Effector memory CD4-positive, alpha-beta T cell (primary cell): Measurements from ENCODE around the gene NAAA.
"Not testable (repeated sequence)": the region's sequence is repeated elsewhere in the genome, so short reads cannot be mapped to it uniquely, and the experiment has no call there.

Experiments
- DNase-seq, 3 donors: peaks; one replicate each; pipeline ENCODE4 v3.0.0-alpha.2; 2020
- H3K27ac ChIP-seq: 2 replicates; pipeline ENCODE4 v1.7.0; 2013; ENCODE audit warnings: mild to moderate bottlenecking, low read length, moderate library complexity; ENCODE audit not compliant: insufficient read depth, poor library complexity, severe bottlenecking
- H3K27me3 ChIP-seq: replicated peaks from 2 replicates; pipeline ENCODE4 v1.7.0; 2013; ENCODE audit warnings: mild to moderate bottlenecking, low read length; ENCODE audit not compliant: insufficient read depth, control insufficient read depth, poor library complexity, severe bottlenecking
- H3K36me3 ChIP-seq: 2 replicates; pipeline ENCODE4 v1.7.0; 2013; ENCODE audit warnings: mild to moderate bottlenecking, low read length, moderate library complexity; ENCODE audit not compliant: control insufficient read depth, insufficient read depth
- H3K4me1 ChIP-seq: 2 replicates; pipeline ENCODE4 v1.7.0; 2013; ENCODE audit warnings: low read length, mild to moderate bottlenecking; ENCODE audit not compliant: control insufficient read depth, insufficient read depth, poor library complexity, severe bottlenecking
- H3K4me3 ChIP-seq: 2 replicates; pipeline ENCODE4 v1.7.0; 2013; ENCODE audit warnings: low read length, low read depth, mild to moderate bottlenecking; ENCODE audit not compliant: insufficient read depth, poor library complexity, severe bottlenecking
- H3K9me3 ChIP-seq: 2 replicates; pipeline ENCODE4 v1.7.0; 2013; ENCODE audit warnings: mild to moderate bottlenecking, low read length, moderate library complexity; ENCODE audit not compliant: control insufficient read depth

Gene NAAA

GRCh38 chr4:75921910-75922309 is 18.9 kb downstream of the NAAA start:
- H3K36me3 ChIP-seq = peaks cover 73% of the 10 kb centered on the region
- H3K9me3 ChIP-seq = no peaks in the 10 kb centered on the region
- no peak overlapping the region for H3K4me3 ChIP-seq
- H3K27me3 ChIP-seq = no peaks in the 10 kb centered on the region
- H3K27ac ChIP-seq = no peak overlapping the region
- no peaks in the 10 kb centered on the region for H3K4me1 ChIP-seq
- no peak for DNase-seq

GRCh38 chr4:75920327-75920726 is 20.5 kb downstream of the NAAA start:
- Histone ChIP-seq H3K4me3 (no peak overlapping the region), H3K27me3 (no peaks in the 10 kb centered on the region), H3K36me3 (peaks cover 71% of the 10 kb centered on the region), H3K9me3 (no peaks in the 10 kb centered on the region), H3K27ac (no peak overlapping the region), H3K4me1 (no peaks in the 10 kb centered on the region)
- DNase-seq = no peak

DNA sequence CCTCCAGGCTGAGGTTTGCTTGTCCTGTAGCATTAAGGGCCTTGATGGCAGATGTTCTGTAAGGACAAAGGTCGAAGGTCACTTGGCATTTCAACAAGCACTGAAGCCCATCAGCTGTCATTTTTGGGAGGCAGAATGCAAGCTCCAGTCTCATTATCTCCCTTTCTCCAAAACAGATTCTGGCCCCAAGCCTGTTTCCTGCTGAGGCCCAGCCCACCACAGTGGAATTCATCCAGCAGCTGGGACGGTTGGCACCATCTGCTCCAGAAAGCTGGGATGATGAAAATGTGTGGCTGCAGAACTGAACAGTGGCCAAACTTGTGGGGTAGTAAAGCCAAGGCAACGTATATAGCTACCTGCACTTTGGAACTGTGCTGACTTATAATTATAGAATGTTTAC is 20.9 kb downstream of the NAAA start:
- Histone ChIP-seq H3K4me1 (no peaks in the 10 kb centered on the region), H3K36me3 (peaks cover 69% of the 10 kb centered on the region), H3K27me3 (no peaks in the 10 kb centered on the region), H3K27ac (no peak overlapping the region), H3K9me3 (no peaks in the 10 kb centered on the region), H3K4me3 (no peak overlapping the region)
- DNase-seq = no peak

DNA sequence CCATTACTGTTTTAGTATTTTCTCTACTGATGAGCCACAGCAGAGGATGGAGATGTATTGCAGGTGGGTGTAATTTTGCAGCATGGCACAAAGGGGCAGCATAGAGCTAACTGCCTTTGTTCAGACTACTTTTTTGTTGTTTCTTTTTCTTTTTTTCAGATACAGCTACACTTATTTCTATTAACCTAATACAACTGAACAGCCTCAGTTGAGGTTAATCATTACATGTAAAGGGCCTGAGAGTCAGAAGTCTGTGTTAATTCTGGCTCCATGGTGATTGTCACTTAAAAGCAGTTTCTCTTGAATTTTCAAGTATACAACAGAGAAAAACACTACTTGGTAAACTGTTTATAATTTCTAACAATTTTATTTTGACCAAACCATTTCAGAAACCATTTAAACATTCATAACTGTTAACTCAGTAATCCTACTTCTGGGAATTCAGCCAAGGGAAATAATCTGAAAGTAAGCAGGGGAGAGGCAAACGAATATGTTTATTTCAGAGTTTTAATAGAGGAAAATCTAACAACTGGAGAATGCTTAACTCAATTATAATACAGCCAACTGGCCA is 24.6 kb downstream of the NAAA start:
- H3K27me3 ChIP-seq = no peaks in the 10 kb centered on the region
- H3K4me3 ChIP-seq = no peak overlapping the region
- no peak for DNase-seq
- H3K36me3 ChIP-seq = peaks cover 44% of the 10 kb centered on the region
- no peaks in the 10 kb centered on the region for H3K9me3 ChIP-seq
- no peaks in the 10 kb centered on the region for H3K4me1 ChIP-seq
- no peak overlapping the region for H3K27ac ChIP-seq

GRCh38 chr4:75912968-75913367 is 27.8 kb downstream of the NAAA start:
- no peak overlapping the region for H3K27ac ChIP-seq
- no peak for DNase-seq
- H3K9me3 ChIP-seq = no peaks in the 10 kb centered on the region
- no peaks in the 10 kb centered on the region for H3K27me3 ChIP-seq
- no peaks in the 10 kb centered on the region for H3K4me1 ChIP-seq
- H3K4me3 ChIP-seq = no peak overlapping the region
- peaks cover 23% of the 10 kb centered on the region for H3K36me3 ChIP-seq

- H3K27ac ChIP-seq, DNase-seq, H3K4me3 ChIP-seq, H3K27me3 ChIP-seq, H3K4me1 ChIP-seq, H3K9me3 ChIP-seq: not testable (repeated sequence)
- H3K36me3 ChIP-seq = peaks cover 12% of the 10 kb centered on the region
These were observed 30.0 kb downstream of the NAAA start for GRCh38 chr4:75910831-75911230.

- no peak overlapping the region for H3K27ac ChIP-seq
- no peak overlapping the region for H3K4me3 ChIP-seq
- no peaks in the 10 kb centered on the region for H3K4me1 ChIP-seq
- no peaks in the 10 kb centered on the region for H3K9me3 ChIP-seq
- H3K27me3 ChIP-seq = no peaks in the 10 kb centered on the region
- peaks cover 5% of the 10 kb centered on the region for H3K36me3 ChIP-seq
- no peak for DNase-seq
These were observed 31.4 kb downstream of the NAAA start for GRCh38 chr4:75909405-75909804.

GRCh38 chr4:75908555-75908954 is 32.3 kb downstream of the NAAA start:
- DNase-seq = no peak
- Histone ChIP-seq H3K27ac (no peak overlapping the region), H3K36me3 (peaks cover under 1% of the 10 kb centered on the region), H3K9me3 (no peaks in the 10 kb centered on the region), H3K4me3 (no peak overlapping the region), H3K4me1 (no peaks in the 10 kb centered on the region), H3K27me3 (no peaks in the 10 kb centered on the region)

DNA sequence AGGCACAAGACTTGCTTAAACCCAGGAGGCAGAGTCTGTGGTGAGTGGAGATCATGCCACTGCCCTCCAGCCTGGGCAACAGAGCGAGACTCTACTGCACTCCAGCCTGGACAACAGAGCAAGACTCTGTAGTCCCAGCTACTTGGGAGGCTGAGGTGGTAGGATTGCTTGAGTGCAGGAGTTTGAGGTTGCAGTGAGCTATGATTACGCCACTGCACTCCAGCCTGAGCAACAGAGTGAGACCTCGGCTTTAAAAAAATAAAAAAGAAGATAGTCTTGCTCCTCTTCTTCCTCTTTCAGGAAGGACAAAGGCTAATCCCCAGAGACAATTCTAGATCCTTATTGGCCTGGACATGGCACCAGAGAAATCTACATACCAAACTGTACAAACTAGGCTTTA is 32.8 kb downstream of the NAAA start:
- Histone ChIP-seq H3K9me3 (no peaks in the 10 kb centered on the region), H3K36me3 (no peaks in the 10 kb centered on the region), H3K27ac (no peak overlapping the region), H3K4me1 (no peaks in the 10 kb centered on the region), H3K27me3 (no peaks in the 10 kb centered on the region), H3K4me3 (no peak overlapping the region)
- no peak for DNase-seq

- Histone ChIP-seq H3K9me3 (no peaks in the 10 kb centered on the region), H3K36me3 (no peaks in the 10 kb centered on the region), H3K27ac (no peak overlapping the region), H3K4me1 (no peaks in the 10 kb centered on the region), H3K4me3 (no peak overlapping the region), H3K27me3 (no peaks in the 10 kb centered on the region)
- no peak for DNase-seq
These were observed 36.7 kb downstream of the NAAA start for GRCh38 chr4:75904076-75904475.

GRCh38 chr4:75902352-75902751 is 38.5 kb downstream of the NAAA start, which contains the start of gene PPEF2:
TSS of gene PPEF2 (minus strand) at chr4:75902452. CDS start at chr4:75896325, 6,127 bp downstream.
- H3K27ac ChIP-seq = no peak within 1 kb of the TSS
- H3K4me3 ChIP-seq = no peak within 1 kb of the TSS
- H3K4me1 ChIP-seq = no peaks in the 10 kb centered on the region
- no peak for DNase-seq
- H3K27me3 ChIP-seq = no peaks in the 10 kb centered on the region
- H3K36me3 ChIP-seq = no peaks in the 10 kb centered on the region
- H3K9me3 ChIP-seq = no peaks in the 10 kb centered on the region
